ENCODE measurements around the gene GRIK4. TPM values are rescaled to one million over a fixed set of nuclear protein-coding genes. Genes with fewer than 3 reads are reported as not detected.

Gene GRIK4
- total RNA-seq, 1 donor from 2014 or later = not detected

DNA sequence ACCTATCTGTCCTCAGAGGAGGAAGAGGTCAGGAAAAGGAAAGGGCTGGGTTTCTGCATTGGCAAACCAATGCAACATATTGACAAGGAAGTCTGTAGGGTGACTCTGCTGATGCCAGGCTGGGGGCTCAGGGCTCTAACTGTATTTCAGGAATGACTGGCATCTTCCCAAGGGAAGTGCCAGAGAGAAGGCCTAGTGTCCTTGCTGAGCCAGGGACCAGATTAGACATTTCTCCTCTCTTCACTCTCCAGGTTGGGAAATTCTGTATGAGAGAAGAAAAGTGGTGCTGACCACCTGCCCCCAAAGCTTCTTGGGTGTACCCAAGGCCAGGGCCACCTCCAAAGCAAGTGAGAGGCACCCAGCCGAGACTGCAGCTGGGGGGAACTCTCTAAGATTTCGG, 27.2 kb downstream of the GRIK4 start:
- no peak for DNase-seq (ENCODE audit: missing footprints)
- intact Hi-C loops (cut with DNase I) = no loop called here
- no peak for ATAC-seq

DNA sequence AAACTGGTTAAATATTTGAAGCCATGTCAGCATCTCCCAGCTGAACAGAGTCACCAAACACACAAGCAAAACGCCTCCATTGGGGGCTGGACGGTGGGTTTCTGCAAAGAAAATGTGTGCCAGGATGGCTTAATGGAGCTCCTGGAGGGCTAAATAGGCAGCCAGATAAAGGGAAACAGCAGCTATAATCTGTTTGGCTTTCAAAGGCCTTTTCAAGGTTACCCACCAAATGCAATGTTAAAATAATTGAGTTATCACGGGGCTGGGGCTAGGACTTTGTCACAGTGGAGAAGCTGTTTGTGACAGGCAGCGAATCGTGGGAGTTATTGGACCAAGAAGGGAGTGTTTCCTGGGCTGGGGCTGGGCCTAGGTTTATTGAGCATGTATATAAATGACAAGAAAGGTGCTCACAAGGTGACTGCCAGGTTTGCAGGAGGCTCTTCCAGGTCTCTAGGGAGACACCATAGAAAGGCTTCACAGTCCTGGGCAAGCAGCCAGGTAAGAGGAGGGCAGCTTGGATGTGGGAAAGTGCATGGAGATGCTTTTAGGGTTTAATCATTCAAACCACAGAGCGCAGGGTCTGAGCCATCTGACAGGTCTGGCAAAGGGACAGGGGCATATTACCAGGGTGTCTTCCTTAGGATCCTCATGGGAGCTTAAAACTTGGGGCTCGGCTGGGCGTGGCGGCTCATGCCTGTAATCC, 28.3 kb downstream of the GRIK4 start:
- ATAC-seq = no peak
- intact Hi-C loops (cut with DNase I) = no loop called here
- peak; percentile 45 for DNase-seq (ENCODE audit: missing footprints)

DNA sequence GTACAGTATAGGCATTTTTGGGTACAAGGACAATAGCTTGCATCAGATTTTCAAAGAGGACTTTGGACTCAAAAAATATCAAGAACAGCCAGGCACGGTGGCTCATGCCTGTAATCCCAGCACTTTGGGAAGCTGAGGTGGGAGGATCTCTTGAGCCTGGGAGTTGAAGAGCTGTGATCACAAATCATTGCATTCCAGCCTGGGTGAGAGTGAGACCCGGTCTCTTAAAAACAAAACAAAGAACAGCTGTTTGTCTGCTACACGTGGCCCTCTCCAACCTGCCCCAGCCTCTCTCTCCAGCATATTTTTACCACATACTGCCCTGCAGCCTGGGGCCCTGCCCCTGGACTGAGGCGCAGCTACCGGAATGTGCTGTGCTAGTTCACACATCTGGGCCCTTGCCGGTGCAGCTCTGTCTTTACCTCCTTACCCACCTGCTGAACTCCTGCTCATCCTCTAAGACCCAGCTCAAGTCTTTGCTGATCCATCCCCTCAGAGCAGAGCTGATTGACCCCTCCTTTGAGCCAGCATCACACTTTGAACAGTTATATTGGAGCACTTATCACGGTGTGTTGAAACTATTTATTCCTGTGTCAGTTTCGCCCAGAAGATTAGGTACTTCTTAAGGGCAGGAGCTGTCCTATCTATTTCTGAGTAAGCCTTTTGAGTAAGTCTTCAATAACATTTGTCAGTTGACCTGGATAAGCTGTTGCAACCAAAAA, 29.4 kb downstream of the GRIK4 start:
- intact Hi-C loops (cut with DNase I) = no loop called here
- ATAC-seq (no peak), DNase-seq (ENCODE audit: missing footprints) (peak; percentile 20)

DNA sequence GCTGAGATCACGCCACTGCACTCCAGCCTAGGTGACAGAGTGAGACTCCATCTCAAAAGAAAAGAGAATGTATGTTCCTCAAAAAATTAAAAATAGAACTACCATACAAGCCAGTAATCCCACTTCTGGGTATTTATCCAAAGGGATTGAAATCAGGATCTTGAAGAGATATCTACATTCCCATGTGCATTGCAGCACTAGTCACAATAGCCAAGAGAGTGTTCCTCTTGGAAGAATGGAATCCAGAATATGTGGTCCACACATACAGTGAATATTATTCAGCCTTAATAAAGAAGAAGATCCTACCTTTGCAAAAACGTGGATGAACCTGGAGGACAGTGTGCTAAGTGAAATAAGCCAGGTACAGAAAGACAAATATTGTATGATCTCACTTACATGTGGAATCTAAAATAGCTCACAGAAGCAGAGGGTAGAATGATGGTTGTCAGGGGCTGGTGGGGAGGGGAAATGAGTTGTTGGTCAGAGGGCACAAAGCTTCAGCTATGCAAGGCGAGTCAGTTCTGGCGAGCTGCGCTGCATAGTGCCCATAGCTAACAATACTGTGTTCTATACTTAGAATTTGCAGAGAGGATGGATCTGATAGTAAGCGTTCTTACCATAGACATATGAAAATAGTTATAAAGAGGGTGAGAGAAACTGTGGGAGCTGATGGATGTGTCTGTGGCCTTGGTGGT, 32.1 kb downstream of the GRIK4 start:
- DNase-seq (ENCODE audit: missing footprints) (no peak), ATAC-seq (no peak)
- intact Hi-C loops (cut with DNase I) = no loop called here

DNA sequence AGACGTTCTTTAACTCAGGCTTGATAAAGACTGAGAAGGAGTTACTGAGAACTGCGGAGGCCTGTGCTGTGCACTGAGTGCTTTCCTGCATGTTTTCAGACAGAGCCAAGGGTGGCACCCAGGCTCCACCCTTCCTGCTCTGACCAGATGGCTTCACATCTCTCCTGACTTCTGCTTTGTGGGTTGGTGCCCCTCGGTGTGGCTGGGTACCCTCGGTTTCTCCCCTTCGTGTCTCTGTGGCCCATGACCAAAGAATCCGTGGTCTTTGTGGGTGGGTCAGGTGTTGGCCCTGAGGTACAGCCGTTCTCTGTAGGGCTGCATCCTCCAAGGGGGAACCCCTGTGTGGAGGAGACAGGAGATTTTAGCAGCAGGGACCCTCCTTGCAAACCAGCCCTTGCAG, 34.3 kb downstream of the GRIK4 start:
- DNase-seq (ENCODE audit: missing footprints) = no peak
- intact Hi-C loops (cut with DNase I) = no loop called here
- no peak for ATAC-seq

DNA sequence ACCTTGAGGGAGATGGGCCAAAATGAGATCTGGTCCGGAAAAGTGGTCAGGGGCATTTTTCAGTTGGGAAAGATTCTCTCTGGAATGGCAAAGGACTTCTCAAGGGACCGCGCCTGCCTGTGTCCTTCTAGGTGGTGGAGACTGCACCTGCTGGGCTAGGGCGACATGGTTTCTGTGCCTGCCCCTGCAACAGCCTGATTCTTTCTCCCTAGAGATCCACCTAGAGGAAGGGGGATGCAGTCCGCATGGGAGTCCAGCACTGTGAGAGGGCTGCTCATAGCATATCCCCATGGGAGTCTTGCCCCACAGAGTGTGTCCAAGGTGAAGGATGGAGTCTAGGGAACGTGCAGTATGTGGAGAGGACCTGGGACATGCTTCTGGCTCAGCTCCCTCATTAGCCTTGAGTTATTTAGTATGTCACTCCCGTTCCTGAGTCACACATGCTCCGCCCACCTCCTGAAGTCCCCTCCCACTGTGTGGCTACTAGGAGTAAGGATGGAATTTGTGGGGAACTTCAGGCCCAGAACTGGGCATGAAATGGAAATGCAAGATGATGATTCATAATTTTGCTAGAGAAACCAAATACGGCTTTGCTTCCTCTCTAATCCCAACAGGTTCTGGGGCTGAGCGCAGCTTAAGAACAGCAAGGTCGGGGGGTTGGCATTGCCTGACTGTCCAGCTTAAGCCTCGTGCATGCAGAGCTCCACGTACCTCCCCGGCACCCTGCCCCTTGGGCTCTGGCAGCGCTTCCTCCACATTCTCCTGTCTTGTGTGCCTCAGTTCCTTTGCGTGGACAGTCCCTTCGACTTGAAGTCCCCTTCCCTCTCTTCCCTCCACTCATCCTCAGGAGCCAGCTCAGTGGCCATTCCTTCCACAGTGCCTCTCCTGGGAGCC, 35.0 kb downstream of the GRIK4 start:
- no peak for DNase-seq (ENCODE audit: missing footprints)
- no peak for ATAC-seq
- intact Hi-C loops (cut with DNase I) = no loop called here

DNA sequence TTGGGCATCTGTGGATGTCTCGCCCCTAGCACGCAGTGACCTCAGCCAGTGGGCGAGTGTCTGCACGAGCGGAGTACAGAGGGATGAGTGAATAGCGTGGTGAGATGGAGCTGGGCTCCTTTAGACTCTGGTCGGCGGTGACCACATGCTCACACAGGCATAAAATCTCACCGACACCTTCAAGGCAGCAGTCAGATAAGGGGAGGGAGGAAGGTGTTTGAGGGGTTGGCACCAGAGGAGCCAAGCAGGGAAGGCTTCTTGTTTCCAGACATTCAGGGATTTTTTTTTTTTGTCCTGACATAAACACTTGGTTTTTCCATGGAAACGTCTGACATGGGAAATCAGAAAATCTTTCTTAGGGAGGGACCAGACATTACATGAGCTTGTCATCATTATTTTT, 35.8 kb downstream of the GRIK4 start:
- DNase-seq (ENCODE audit: missing footprints) (no peak), ATAC-seq (no peak)
- intact Hi-C loops (cut with DNase I) = no loop called here

DNA sequence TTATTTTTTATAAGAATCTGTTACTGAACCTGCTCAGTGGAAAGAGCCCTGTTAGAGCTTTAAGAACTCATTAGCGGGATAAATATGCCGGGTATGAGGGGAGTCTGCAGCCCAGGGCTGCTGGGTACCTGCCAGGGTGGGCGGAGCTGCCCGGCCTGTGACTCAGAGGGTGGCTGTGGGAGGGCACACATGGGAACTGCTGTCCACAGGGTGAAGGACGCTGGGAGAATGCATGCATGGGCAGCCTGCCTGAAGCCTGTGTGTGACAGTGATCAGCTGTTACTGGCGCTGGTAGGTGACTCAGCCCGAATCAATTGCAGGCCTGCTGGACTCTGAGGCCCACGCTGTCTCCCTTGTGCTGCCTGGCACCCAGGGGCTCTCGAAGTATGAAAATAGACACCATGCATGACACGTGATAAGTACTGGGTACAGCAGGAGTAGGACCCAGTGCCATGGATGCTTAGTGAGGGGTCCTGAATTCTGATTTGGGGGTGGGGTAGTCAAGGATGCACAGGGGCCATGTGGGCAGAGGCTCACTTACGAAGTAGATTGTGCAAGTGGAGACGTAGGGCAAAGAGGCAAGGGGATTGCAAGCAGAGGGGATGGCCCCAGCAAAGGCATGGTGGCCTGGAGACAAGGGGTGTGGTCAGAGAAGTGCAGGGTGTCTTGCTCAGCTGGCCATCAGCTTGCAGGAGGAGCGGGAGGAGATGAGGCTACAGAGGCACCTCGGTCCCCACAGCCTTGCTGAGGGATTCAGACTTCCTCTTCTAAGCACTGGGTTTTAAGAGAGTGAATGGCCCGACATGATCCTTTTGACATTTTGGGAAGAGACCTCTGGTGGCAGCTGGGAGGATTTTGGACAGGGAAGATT, 36.5 kb downstream of the GRIK4 start:
- ATAC-seq (peak; percentile 97), DNase-seq (ENCODE audit: missing footprints) (peak; percentile 91)
- intact Hi-C loops (cut with DNase I) = no loop called here

DNA sequence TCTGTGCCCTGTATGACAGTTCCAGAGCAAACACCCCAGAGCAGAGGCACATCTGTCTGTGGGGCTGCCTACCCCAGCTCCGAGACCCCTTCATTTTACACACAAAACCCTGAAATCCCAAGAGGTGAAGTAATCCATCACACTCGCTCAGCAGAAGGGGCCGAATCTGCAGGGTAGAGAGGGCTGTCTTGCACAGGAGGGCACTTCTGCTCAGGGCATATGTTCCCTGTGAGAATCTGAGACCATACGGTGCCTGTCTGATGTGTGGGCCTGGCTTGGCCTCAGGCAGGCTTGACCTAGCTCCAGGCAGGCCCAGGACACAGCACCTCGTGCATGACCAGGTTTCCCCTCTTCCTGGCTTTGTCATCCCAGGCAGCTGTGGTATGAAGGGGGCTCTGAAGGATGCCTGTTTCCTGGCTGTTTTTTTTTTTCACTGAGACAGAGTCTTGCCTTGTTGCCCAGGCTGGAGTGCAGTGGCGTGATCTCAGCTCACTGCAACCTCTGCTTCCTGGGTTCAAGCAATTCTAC, 37.2 kb downstream of the GRIK4 start:
- peak; percentile 12 for ATAC-seq
- intact Hi-C loops (cut with DNase I) = no loop called here
- DNase-seq (ENCODE audit: missing footprints) = no peak

DNA sequence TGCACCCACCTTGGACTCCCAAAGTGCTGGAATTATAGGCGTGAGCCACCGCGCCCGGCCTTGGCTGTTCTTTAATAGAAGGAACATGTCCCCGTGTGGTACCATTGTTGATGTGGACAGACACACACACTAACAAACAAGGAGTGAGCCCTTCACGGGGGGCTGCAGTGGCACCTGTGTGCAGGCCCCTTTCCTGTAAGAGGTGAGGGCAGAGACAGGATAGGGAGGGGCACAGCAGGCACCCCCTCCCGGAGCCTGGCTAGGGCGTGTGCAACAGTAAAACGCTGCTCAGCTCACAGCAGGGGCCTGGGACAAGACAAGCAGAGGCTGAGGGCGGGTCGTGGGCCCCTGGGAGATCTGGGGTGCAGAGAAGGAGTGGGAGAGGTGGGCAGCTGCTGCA, 37.8 kb downstream of the GRIK4 start:
- intact Hi-C loops (cut with DNase I) = no loop called here

DNA sequence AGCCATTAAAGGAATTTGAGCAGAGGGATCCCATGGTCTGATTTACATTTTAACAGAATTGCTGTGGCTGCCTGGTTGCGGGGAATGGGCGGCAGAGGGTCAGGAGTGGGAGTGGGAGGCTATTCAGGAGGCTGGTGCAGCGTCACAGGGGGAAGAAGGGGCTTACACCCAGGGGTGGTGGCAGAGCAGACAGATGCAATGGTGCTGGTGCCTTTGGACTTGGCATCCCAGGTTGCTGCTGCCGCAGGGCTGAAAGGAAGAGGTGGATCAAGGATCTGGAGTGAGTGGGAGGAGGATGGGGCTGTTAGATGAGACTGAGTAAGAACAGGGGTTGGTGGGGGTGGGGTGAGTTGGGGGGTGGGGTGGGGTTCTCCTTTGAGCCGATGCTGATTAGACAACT, 38.5 kb downstream of the GRIK4 start:
- intact Hi-C loops (cut with DNase I) = no loop called here
- no peak for ATAC-seq

More for the DNA sequence above, 37.8 kb downstream of the GRIK4 start:
- ATAC-seq (no peak), DNase-seq (ENCODE audit: missing footprints) (no peak)

DNA sequence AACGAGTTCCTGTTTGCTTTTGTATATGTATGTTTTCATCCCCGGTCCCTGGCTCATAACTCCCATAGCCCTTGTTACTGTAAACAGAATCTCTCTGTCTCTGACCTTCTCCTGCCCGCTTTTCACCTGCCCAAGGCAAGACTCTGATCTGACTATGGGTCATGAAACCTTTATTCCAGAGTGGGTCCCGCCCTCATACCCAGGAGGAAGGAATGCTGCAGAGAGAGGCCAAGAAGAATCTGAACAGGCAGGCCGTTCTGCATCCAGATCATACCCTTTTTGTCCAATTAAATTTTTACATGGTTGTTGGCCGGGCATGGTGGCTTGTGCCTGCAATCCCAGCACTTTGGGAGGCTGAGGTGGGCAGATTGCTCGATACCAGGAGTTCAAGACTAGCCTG, 39.6 kb downstream of the GRIK4 start:
- no peak for DNase-seq (ENCODE audit: missing footprints)
- intact Hi-C loops (cut with DNase I) = no loop called here
- ATAC-seq = no peak

More for the DNA sequence above, 38.5 kb downstream of the GRIK4 start:
- no peak for DNase-seq (ENCODE audit: missing footprints)

DNA sequence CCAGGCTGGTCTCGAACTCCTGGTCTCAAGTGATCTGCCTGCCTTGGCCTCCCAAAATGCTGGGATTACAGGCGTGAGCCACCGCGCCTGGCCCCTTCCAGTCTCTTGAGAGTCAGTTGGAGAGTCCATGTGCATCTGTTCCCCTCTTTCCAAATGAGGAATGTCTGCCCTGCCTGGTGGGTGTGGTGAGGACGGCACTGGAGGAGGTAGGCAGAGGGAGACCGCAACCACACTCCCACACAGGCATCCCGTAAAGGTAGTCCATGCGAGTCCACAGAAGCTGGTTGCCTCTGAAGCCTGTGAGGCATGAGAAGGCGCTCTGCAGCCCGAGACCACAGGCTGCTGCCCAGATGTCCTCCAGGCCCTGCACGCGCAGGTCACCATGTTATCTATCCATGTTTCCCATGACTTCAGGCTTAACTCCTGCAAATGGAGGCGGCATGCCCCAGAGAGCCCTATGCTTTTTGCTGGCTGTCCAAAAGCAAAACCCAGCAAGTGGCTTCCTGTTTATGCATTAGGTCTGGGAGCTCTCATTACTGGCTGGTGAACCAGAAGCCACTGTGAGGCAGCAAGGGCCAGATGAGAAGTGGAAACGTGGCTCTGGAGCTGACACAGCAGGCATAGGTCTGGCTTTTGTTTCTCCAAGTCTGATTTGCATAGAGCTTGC, 43.4 kb downstream of the GRIK4 start:
- no peak for ATAC-seq
- intact Hi-C loops (cut with DNase I) = no loop called here
- DNase-seq (ENCODE audit: missing footprints) = no peak

DNA sequence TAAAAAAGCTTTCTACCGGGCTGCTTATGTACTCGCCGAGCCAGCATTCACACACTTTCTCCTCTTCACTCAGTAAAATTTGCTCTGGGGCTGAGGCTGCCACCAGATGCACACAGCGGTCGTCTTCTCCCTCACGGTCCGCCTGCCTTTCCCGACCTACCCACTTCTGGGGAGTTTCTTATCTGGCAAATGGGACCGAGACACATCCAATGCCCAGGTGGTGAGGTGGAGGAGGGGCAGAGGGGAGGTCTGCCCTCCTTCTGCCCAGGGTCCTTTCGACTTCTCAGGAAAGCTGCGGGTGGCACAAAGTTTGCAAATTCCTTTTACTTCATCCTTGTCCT, 43.9 kb downstream of the GRIK4 start:
- ATAC-seq (no peak), DNase-seq (ENCODE audit: missing footprints) (no peak)
- intact Hi-C loops (cut with DNase I) = no loop called here

DNA sequence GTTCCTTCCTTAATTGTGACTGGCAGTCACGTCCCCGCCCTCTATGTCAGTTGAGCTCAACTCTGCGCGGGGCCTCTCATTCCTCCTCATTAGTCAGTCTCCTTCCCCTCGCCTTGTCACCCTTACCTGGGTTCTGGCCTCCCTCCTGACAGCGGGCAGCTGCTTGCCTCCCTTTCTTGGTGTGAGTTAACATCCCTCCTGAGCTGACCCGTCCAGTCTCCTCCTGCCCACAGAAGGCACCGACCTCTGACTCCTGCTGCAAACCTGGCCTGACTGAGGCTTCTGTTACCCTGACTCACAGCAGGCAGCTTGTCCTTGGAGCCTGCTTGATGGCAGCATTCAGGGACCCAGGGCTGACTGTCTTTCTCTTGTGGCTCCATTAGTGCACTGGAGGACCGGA, 45.2 kb downstream of the GRIK4 start:
- intact Hi-C loops (cut with DNase I) = no loop called here
- ATAC-seq = no peak
- DNase-seq (ENCODE audit: missing footprints) = no peak

DNA sequence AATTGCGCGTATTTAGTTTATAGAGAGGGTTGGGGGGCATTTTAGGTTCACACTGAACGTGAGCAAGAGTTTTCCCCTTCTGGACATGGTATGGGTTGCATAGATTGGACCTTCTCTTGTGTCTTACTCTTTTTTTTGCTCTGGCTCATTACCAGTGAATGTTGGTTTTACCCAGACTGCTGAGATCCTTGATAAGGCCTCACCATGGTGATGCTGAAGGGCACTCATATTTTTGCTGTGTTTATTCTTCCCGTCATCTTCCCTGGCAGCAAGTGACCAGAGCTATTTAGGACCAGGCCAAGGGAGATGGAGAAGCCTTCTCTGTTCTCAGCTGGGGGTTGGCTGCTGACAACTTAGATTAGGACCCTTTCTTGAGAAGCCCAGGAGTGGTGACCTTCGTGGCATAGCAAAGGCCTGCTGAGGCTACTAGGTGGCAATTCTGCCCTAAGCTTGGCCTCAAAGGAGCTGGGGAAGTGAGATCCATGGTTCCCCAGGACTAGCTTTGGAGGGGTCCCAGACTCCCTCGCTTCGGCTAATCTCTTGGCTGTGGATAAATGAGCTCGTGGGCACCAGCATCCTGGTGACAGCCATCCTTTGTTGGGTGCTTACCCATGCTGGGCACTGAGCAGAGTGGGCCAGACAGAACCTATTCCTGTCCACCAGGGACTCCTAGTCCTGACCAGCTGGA, 47.3 kb downstream of the GRIK4 start:
- intact Hi-C loops (cut with DNase I) = no loop called here
- ATAC-seq (no peak), DNase-seq (ENCODE audit: missing footprints) (no peak)

DNA sequence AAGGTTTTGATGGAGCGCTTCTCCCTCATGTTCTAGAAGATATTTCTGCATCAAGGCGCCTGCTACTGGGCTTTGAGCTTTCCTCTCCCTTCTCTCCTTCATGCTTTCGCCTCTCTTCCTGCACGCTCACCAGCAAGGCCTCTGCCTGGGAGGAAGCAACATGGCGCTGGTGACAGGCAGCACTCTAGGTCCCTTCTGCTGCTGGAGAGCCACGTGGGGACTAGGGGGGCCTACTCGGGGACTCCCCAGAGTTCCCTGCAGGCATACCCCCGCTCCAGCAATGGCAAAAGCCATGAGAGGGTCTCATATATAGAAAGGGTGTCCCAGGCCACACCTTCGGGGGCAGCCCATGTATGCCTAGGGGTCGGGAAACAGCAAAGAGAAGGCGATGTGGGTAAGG, 49.7 kb downstream of the GRIK4 start:
- no peak for ATAC-seq
- DNase-seq (ENCODE audit: missing footprints) = no peak
- intact Hi-C loops (cut with DNase I) = no loop called here
